ENCODE data around the gene WWOX. TPM values are rescaled to one million over a fixed set of nuclear protein-coding genes. Genes with fewer than 3 reads are reported as not detected.

The WWOX gene
- total and polyA plus RNA-seq, 2 of the 4 experiments (the other 2 are of a cell fraction), result 2.7 to 5.4 TPM

GRCh38 chr16:78128913-78129312, 29.5 kb downstream of the WWOX start:
- Histone ChIP-seq H2BK20ac (ENCODE audit: low read depth, low read length) (no peak overlapping the region), H3K9me1 (ENCODE audit: insufficient read depth, low read length) (no peaks in the 10 kb centered on the region), H2AFZ (replicated peaks; ENCODE audit: low read length, poor library complexity) (peak overlapping the region; percentile 28), H2BK120ac (ENCODE audit: low read depth, low read length) (no peak overlapping the region), H3K4me2 (ENCODE audit: low read depth, low read length) (peak overlapping the region; percentile 31; the same call in 1 of the 2 replicates), H3K4me1 (ENCODE audit: control insufficient read depth, insufficient read depth, low read length) (peaks cover 7% of the 10 kb centered on the region; the same call in 1 of the 2 replicates), H3K4me3 (ENCODE audit: insufficient read depth, low read depth, low read length) (no peak overlapping the region), H2BK5ac (ENCODE audit: low read depth, low read length, poor library complexity, severe bottlenecking) (no peak overlapping the region), H4K20me1 (ENCODE audit: insufficient read depth, low read length) (no peaks in the 10 kb centered on the region), H3K27me3 (ENCODE audit: control insufficient read depth, insufficient read depth, low read length) (no peaks in the 10 kb centered on the region), H3K27ac (ENCODE audit: insufficient read depth, low read length) (no peak overlapping the region), H4K91ac (ENCODE audit: insufficient read depth, low read depth, low read length) (no peak overlapping the region), H3K9ac (ENCODE audit: low read depth, low read length) (no peak overlapping the region), H3K23ac (ENCODE audit: low read depth, low read length) (no peak overlapping the region), H3K14ac (replicated peaks; ENCODE audit: low read depth, low read length) (no peak overlapping the region), H3K18ac (ENCODE audit: low read depth, low read length) (peak overlapping the region; percentile 18; the same call in 1 of the 2 replicates), H3K9me3 (ENCODE audit: control insufficient read depth, insufficient read depth, low read length) (no peaks in the 10 kb centered on the region), H3K79me1 (ENCODE audit: low read depth in 1 of 2, low read length in 2 of 2) (no peaks in the 10 kb centered on the region), H2AK5ac (ENCODE audit: low read depth, low read length) (no peak overlapping the region), H3K4ac (ENCODE audit: low read depth, low read length) (no peak overlapping the region), H4K8ac (ENCODE audit: low read depth in 2 of 2, low read length in 2 of 2) (no peak overlapping the region), H2AK9ac (replicated peaks; ENCODE audit: low read depth, low read length, poor library complexity) (no peak overlapping the region), H4K5ac (ENCODE audit: low read depth, low read length) (no peak overlapping the region), H3K56ac (ENCODE audit: extremely low read depth, insufficient read depth, low read length) (no peak overlapping the region), H2BK15ac (ENCODE audit: low read depth, low read length) (no peak overlapping the region), H3K36me3 (ENCODE audit: control insufficient read depth, insufficient read depth, low read length) (no peaks in the 10 kb centered on the region)
- dilution Hi-C loops (cut with HindIII; ENCODE audit: low sequenced_read_pairs, unreplicated experiment), result no loop called here
- ATAC-seq (ENCODE audit: low read depth) (0 out of 2 replicates have a peak, but pooled peaks have one; percentile 15), DNase-seq (no peak)
- CTCF ChIA-PET, result no interaction called here
- TF ChIP-seq FOS (IDR thresholded peaks at IDR 0.05; ENCODE audit: low read depth, low read length), result no peak
- TF ChIP-seq BHLHE40 (IDR thresholded peaks at IDR 0.05; ENCODE audit: low read depth, low read length), result no peak
- no peak for TF ChIP-seq CHD1 (IDR thresholded peaks at IDR 0.05; ENCODE audit: low read depth, low read length)
- no peak for TF ChIP-seq MXI1 (IDR thresholded peaks at IDR 0.05; ENCODE audit: borderline replicate concordance, low read depth, low read length)
- TF ChIP-seq MAZ (IDR thresholded peaks at IDR 0.05; ENCODE audit: borderline replicate concordance, low read depth, low read length), result no peak
- no peak for TF ChIP-seq MAFK (IDR thresholded peaks at IDR 0.05; ENCODE audit: low read depth, low read length)
- TF ChIP-seq POLR2A (IDR thresholded peaks at IDR 0.05; ENCODE audit: low read depth, low read length), result no peak
- no peak for TF ChIP-seq ELK1 (IDR thresholded peaks at IDR 0.05; ENCODE audit: borderline replicate concordance, low read depth, low read length)
- no peak for TF ChIP-seq NFE2L2 (IDR thresholded peaks at IDR 0.05; ENCODE audit: low read depth, low read length)
- TF ChIP-seq RAD21 (IDR thresholded peaks at IDR 0.05; ENCODE audit: low read length), result no peak
- TF ChIP-seq SMC3 (IDR thresholded peaks at IDR 0.05; ENCODE audit: low read depth, low read length), result no peak
- no peak for TF ChIP-seq RFX5 (IDR thresholded peaks at IDR 0.05; ENCODE audit: low read depth, low read length)
- TF ChIP-seq CEBPB (IDR thresholded peaks at IDR 0.05; ENCODE audit: low read depth, low read length), result no peak
- TF ChIP-seq CTCF (conservative IDR thresholded peaks at IDR 0.05; ENCODE audit: low read depth, low read length), result no peak
- TF ChIP-seq USF2 (IDR thresholded peaks at IDR 0.05; ENCODE audit: low read depth, low read length), result no peak
- TF ChIP-seq RCOR1 (IDR thresholded peaks at IDR 0.05; ENCODE audit: insufficient replicate concordance, low read length), result no peak
- no CpG with 5 or more reads among the region's 9 CpGs for whole genome bisulfite sequencing, 2 experiments (ENCODE audit: extremely low coverage in 2 of 2, insufficient read length in 1 of 2)
- BruUV-seq (replicated peaks), result no TSS peak
- in situ Hi-C loops (cut with MboI; ENCODE audit: low sequenced_read_pairs), result loop anchor here (10.0 kb wide), 1 partner anchor 1476 kb away; the partner anchor contains the start of gene MAF
- intact Hi-C loops (cut with micrococcal nuclease), result loop anchor here (10.0 kb wide), 1 partner anchor 1136 kb away; no protein-coding TSS in a partner anchor
- POLR2A ChIA-PET (ENCODE audit: unreplicated experiment), result no interaction called here
